Calu3 (cell line): Measurements from ENCODE around the gene HMCN2. TPM values are rescaled to one million over a fixed set of nuclear protein-coding genes. Genes with fewer than 3 reads are reported as not detected.

Experiments used
- BruUV-seq: library from RNA; stranded (reverse); fragments of 400-500 nt; replicated peaks from 2 replicates; lab custom pipeline; 2021; lab: Mats Ljungman, UMichigan
- CTCF ChIA-PET: fragments of 300-600 bp; sonication (Branson Sonifier 250); formaldehyde crosslinking; loops from one replicate; lab custom pipeline; 2022; ENCODE audit warnings: antibody characterized with exemption; lab: Charles Lee
- DNase-seq: peaks from one replicate; pipeline ENCODE4 v3.0.0; 2022
- H3K27ac Mint-ChIP-seq: one replicate; pipeline ENCODE4 v1.8.0; 2022; ENCODE audit warnings: mixed read lengths; ENCODE audit not compliant: unreplicated experiment
- H3K27me3 Mint-ChIP-seq: one replicate; pipeline ENCODE4 v1.8.0; 2022; ENCODE audit warnings: mixed read lengths; ENCODE audit not compliant: unreplicated experiment
- H3K36me3 Mint-ChIP-seq: one replicate; pipeline ENCODE4 v1.8.0; 2022; ENCODE audit warnings: mild to moderate bottlenecking, moderate library complexity, mixed read lengths; ENCODE audit not compliant: insufficient read depth, unreplicated experiment
- H3K4me1 Mint-ChIP-seq: one replicate; pipeline ENCODE4 v1.8.0; 2022; ENCODE audit warnings: mild to moderate bottlenecking, low read depth, mixed read lengths; ENCODE audit not compliant: unreplicated experiment
- H3K4me3 Mint-ChIP-seq: one replicate; pipeline ENCODE4 v1.8.0; 2022; ENCODE audit warnings: mild to moderate bottlenecking, low read depth, moderate library complexity, mixed read lengths; ENCODE audit not compliant: unreplicated experiment
- H3K9me3 Mint-ChIP-seq: one replicate; pipeline ENCODE4 v1.8.0; 2022; ENCODE audit warnings: low read depth, mixed read lengths; ENCODE audit not compliant: unreplicated experiment
- CTCF ChIP-seq: fragments of 200-600 bp; IDR thresholded peaks from one replicate; pipeline ENCODE4 v1.8.0; 2022; ENCODE audit warnings: antibody characterized with exemption; ENCODE audit not compliant: unreplicated experiment
- intact Hi-C: fragments of 100-400 bp; cut with micrococcal nuclease; formaldehyde crosslinking; loops from one replicate; pipeline ENCODE4 v1.10.0; 2022; ENCODE audit not compliant: unreplicated experiment
- total RNA-seq: library from RNA; stranded (reverse); gene quantifications from 2 replicates; pipeline ENCODE4 v1.2.3, GENCODE V29; 2022

The HMCN2 gene
- total RNA-seq, 1 experiment from 2014 or later = not detected

- DNase-seq = no peak
- intact Hi-C loops = no loop called here
- Mint-ChIP-seq H3K4me1 (no peaks in the 10 kb centered on the region), H3K27ac (no peak overlapping the region), H3K4me3 (no peak overlapping the region), H3K9me3 (no peaks in the 10 kb centered on the region), H3K36me3 (no peaks in the 10 kb centered on the region), H3K27me3 (peaks cover 16% of the 10 kb centered on the region)
- TF ChIP-seq CTCF = no peak
- no TSS peak for BruUV-seq
- CTCF ChIA-PET = interaction anchor here (0.6 kb wide), 1 partner anchor 56 kb away, joined by 6 read pairs; no protein-coding TSS in a partner anchor
These were observed 118.6 kb downstream of the HMCN2 start for GRCh38 chr9:130383979-130384676.

GRCh38 chr9:130385257-130385656 lies 119.7 kb downstream of the HMCN2 start:
- Mint-ChIP-seq H3K4me1 (no peaks in the 10 kb centered on the region), H3K27me3 (peaks cover 23% of the 10 kb centered on the region), H3K27ac (no peak overlapping the region), H3K4me3 (no peak overlapping the region), H3K9me3 (no peaks in the 10 kb centered on the region), H3K36me3 (no peaks in the 10 kb centered on the region)
- CTCF ChIA-PET = no interaction called here
- intact Hi-C loops = no loop called here
- no TSS peak for BruUV-seq
- TF ChIP-seq CTCF = no peak
- no peak for DNase-seq

- Mint-ChIP-seq H3K4me1 (no peaks in the 10 kb centered on the region), H3K4me3 (no peak overlapping the region), H3K27ac (no peak overlapping the region), H3K27me3 (peaks cover 31% of the 10 kb centered on the region), H3K9me3 (no peaks in the 10 kb centered on the region), H3K36me3 (no peaks in the 10 kb centered on the region)
- TF ChIP-seq CTCF = no peak
- intact Hi-C loops = no loop called here
- CTCF ChIA-PET = no interaction called here
- no peak for DNase-seq
- no TSS peak for BruUV-seq
These were observed 121.8 kb downstream of the HMCN2 start for GRCh38 chr9:130387398-130387797.

GRCh38 chr9:130387905-130388304 lies 122.3 kb downstream of the HMCN2 start:
- no peaks in the 10 kb centered on the region for H3K4me1 Mint-ChIP-seq
- no peak for DNase-seq
- intact Hi-C loops = no loop called here
- no TSS peak for BruUV-seq
- H3K36me3 Mint-ChIP-seq = no peaks in the 10 kb centered on the region
- H3K9me3 Mint-ChIP-seq = no peaks in the 10 kb centered on the region
- no peak for TF ChIP-seq CTCF
- H3K27ac Mint-ChIP-seq = no peak overlapping the region
- CTCF ChIA-PET = no interaction called here
- no peak overlapping the region for H3K4me3 Mint-ChIP-seq
- H3K27me3 Mint-ChIP-seq = peaks cover 36% of the 10 kb centered on the region
